HG03439 (cell line): ENCODE data around the gene IDUA.

Source experiments
- ATAC-seq: cut with Tn5 transposase; IDR thresholded peaks from one replicate; pipeline ENCODE4 v1.9.1; 2021; ENCODE audit warnings: mild to moderate bottlenecking, moderate library complexity; ENCODE audit not compliant: unreplicated experiment

The IDUA gene

DNA sequence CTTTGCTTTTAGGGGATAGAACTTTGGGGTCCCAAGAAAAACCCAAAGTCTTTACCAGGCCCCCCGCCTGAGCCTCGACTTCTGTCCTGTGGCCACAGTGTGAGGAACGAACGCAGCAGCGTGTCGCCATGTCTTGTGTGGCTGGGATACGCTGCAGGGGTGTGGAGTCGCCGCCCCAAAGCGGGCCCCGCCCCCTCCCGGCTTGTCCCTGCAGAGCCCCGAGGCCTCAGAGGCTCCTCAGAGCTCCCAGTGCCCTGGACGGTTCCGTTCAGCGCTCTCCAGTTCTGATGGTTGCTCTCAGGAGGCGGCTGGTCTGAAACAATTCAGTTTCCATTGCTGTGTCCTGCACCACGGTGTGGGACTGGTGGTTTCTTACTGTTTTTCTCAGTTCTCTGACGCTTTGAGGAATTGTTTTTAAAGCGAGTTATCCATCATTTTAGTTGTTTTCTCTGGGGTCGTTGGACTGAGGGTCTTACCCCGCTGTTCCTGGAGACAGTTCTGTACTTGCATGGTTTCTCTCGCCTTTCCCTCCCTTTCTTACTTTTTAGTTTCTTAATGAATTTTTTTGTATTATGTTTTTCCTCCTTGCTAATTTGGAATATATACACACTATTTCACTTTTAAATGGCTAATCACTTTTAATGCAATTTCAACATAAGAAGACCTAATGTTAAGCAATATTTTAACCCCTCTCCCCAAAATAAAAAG, 1.6 kb upstream of the IDUA start:
- ATAC-seq, result no peak

DNA sequence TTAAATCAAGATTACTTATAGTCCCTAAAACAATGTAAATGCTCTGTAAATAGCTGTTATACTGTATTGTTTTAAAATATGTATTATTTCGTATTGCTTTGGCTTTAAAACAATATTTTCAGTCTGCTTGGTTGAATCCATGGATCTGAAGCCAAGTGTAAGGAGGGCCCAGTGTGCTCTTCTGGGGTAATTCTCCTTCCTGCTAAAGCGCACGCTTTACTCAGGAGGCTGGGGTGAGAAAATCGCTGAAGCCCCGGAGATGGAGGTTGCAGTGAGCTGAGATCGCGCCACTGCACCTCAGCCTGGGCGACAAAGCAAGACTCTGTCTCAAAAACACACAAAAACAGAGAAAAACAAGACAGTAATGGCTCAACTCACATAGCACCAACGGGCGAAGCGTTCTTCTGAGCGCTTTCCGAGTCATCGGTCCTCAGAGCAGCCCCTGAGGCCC, 391 bp upstream of the IDUA start:
- peak; percentile 19 for ATAC-seq

DNA sequence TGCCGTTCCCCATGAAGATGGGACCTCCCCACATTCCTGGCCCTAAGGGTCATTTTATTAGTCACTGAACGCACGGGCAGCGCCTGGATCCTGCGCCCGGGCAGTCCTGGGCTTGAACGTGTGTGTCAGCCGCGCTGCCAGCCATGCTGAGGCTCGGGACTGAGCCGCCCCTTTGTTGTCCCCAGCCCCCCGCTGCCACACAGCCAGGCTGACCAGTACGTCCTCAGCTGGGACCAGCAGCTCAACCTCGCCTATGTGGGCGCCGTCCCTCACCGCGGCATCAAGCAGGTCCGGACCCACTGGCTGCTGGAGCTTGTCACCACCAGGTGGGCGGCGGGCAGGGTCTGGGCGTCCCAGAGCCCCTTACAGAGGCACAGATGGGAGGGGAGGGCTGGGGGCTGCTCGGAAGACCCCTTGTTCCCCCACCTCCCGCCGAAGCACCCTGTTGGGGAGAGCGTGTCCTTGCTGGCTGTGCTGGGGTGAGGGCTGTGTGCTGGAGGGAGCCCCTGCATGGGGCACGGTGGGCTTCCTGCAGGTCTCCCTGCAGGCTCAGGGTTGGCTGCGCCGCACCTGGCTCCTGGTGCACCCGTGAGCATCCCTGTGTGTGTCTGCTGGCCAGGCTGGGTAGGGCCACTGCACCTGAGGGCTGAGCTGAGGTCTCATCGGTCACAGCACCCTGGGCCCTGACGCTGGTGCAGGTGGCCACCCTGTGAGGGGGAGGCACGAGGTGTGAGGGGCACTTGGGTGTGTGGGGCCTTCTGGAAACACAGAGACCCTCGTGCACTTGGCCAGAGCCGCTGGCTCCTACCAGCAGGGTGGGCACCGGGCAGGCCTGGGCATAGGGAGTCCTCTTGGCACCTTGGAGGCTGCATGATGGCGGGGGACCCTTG, 1.0 kb downstream of the IDUA start:
- ATAC-seq, result no peak

DNA sequence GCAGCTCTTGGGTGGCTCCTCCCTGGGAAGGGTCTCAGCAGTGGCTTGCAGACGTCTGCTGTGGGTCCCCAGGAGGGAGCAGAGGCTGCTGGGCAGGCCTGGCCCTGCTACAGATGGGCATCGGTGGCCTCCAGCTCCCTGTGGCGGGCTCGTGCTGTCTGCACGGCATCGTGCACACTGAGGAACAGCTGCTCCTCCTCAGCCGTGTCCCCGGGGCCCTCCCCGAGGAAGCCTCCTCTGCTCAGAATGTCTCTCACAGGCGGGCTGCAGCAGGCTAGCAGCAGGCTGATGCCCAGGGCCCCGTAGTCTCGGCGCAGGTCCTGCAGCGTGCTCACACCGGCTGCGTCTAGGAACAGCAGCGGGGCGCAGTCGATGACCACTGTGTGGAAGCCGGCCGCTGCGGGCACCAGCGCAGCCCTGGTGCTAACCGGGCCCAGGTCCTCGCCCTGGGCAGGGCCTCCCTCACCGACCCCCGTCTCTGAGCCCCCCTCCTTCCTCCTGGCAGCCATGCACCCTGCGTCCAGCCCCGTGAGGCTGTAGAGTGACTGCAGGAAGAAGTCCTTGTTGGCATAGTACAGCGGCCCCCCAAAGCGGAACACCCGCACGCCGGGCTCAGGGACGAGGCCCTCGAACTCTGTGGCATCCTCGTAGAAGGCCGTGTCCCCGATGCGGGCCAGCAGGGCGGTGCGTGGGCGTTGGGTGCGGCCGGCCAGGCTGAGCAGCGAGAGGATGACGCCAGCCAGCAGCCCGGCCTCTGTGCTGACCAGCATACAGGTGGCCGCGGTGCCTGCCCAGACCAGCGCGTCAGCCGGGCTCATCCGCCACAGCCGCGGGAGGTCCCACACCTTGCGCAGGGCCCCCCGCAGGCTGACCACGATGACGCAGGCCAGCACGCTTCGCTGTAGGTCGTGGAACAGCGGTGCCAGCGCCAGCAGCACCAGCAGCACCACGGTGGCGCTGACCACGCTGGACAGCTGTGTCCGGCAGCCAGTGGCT, 2.2 kb downstream of the IDUA start:
- no peak for ATAC-seq

DNA sequence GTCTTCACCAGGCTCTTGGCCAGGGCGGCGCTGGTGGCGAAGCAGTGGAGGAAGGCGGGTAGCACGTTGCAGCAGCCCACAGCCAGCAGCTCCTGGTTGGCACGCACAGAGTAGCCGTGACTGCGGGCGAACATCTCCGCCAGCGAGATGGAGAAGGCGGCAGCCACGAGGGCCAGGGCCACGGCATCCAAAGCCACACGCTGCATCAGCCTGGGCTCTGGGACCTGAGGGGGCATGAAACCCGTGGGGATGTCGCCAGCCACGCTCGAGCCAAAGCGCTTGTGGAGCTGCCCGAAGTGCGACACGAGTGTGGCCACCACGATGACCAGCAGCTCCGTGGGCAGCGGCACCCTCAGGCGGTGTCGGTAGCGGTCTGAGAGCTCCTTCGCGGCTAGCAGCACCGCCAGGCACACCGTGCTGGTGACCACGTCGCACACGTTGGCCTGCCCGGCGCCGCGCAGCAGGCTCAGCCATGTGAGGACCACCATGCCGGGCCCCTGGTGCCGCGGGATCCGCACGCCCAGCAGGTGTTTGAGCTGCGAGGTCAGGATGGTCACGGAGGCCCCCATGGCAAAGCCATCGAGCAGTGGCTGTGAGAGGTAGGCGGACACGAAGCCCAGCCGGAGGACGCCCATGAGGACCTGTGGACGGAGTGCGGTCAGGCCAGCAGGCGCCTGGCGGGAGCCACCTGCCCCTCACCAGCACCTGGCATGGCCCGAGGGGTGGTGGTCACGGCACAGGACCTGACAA, 3.1 kb downstream of the IDUA start:
- ATAC-seq, result no peak

DNA sequence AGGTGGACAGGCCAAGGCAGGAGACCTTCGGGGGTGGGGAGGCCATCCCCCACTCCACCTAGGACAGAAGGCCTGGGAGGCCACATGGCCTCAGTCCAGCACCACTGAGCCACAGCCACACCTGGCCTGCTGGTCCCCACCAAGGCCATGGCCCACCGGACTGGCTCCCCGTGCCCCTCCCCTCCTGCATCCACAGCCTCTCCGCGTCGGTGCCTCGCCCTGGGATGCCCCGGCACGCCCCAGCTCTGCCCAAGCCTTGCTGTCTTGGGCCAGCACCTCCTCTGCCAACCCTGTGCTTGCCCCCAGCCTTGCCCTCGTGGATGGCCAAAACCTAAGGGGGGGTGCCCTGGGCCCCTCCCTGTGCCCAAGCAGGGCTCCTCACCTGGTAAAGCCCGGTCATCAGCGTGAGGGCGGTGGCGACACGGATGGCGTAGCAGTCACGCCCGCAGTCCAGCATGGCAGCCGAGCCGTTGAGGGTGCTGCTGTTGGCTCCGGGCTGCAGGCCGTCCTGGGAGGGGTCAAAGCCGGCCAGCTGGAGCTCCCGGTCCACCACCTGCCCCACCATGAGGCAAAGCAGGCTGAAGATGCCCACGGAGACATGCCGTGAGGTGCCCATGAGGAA, 4.0 kb downstream of the IDUA start:
- no peak for ATAC-seq

DNA sequence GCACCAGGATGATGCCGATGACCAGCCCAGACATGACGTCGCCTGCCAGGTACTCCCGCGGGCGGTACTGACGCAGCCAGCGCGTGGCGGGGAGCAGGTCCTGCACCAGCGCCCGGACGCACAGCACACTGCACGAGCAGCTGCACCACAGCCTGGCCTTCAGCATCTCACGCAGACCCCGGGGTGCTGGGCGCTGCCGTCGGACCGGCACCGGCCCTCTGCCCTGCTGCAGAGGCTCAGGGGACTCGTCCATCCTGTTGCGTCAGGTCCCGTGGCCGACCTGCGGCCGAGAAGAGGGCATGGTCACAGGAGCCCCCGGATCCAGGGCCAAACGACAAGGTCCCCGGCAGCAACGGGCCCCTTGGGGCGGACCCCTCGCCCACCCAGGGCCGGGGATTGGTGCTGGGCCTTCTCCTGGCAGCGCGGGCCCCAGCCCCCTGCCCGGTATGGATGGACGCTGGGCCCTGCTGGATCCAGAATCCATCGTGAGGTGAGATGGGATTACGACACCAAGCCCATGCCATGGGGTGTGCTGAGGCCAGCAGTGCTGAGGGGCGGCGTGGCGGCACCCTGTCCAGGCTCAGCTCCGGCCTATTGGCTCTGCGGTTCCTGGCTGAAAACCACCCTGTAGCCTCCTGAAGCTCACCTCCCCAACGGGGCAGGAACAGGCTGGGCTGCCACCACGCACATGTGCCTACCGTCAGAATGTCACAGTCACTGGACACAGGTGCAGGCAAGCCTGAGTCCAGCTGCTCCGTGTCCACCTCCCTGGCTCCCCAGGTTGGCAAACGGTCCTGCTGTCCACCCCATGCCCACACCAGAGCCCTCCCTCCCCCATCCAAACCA, 4.8 kb downstream of the IDUA start:
- no peak for ATAC-seq

DNA sequence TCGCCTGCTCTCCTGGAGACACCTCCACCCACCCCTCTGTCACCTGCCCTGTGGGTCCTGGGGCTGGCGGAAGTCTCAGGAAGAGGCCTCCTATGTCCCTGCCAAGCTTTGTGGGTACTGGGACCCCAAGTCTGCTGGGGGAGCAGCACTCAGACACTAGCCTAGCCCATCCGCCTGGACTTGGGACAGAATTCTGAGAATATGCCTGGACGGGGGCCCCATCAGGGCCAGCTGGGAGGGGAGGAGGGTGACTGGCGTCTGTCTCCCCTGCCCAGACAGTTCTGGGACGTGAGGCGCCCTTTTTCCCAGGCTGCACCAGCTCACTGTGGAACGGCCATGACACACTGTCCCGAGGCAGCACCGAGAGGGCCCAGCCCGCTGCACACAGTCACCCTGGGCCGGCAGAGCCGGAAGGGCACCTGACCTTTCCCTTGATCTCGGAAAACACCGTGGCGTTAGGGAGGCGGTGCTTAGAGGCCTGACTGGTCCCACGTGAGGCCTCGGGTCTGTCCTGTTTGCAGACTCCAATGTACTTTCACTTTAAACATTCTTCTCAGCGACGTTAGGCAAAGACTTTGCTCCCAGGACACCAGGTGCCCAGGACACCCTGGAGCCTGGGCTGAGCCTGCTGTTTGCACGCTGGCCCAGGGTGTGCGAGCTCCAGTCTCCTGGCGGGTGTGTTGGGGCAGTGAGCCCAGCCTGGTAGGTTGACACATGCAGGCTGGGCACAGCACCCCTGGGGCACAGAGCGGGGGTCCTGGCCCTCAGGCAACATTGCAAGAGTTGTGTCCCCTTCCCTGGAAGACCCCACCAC, 5.7 kb downstream of the IDUA start:
- no peak for ATAC-seq

DNA sequence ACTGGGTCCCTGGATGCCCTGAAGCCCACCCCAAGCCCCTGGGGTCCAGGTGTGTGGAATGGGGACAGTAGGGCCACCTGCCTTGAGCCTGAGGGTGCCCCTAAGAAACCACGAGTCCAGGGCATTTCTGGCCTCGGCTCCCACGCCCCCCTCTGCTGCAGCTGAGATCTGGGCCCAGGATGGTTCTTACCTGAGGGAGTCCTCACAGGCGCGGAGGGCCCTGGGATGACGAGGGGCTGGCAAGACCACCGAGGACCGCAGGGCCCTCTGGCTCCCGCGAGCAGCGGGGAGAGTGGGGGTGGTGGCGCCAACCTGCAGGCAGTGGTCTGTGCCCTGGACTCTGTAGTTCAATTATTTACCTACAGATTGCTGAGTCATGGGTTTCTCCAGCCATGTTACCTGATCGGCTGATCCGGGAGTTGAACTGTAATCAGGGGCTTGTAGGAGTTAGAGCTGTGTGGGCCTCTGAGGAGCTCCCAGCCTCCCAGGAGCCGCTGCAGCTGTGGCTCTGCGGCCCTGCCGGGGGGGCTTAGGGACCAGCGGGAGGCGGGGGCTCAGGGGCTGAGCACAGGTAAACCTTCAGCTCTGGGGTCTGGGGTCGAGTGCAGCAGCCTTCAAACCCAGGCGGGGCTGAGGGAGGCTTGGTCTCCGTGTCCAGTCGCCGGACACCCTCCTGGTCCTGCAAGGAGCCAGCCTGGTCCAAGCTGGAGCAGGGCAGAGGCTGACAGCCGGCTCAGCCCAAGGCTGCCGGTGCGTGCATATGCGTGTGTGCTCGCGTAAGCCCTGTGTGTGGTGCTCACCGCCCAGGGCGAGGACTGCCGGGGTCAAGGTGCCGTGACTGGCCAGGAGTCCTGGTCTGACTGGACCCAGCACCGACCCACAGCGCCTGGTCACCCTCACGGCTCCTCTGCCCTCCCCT, 6.5 kb downstream of the IDUA start, which contains the start of gene SLC26A1:
SLC26A1 (minus strand) TSS at position 294 of the 919 bp plus-strand sequence. CDS start 1,701 bp downstream, outside the sequence.
- no peak for ATAC-seq

DNA sequence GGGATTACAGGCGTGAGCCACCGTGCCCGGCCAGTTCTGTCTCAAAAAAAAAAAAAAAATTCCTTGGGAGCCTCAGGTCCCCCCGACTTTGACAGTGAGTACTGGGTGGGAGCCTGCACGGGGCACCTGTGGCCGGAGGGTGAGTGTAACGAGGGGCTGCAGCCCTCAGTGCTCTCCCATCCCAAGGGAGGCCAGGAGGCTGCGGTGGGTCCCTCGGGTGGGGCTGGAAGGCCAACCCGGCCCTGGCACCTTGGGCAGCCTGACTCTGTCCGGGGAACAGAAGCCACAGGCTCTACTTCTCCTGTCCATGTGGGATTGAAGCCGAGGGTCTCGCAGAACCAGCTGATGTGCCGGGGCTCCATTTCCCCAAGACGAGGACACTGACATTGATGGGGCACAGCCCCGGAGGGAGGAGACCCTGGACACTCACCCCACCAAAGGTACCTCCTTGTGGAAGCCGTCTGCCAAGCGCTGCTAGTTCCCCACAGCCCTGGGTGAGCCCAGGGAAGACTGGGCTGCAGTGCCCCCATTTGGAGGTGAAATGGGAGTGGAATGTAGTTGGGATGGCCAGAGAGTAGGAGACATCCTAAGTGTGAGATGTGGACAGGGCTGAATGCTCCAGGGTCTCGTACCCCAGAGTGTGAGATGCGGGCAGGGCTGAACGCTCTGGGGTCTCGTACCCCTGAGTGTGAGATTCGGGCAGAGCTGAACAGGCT, 8.6 kb downstream of the IDUA start:
- no peak for ATAC-seq

DNA sequence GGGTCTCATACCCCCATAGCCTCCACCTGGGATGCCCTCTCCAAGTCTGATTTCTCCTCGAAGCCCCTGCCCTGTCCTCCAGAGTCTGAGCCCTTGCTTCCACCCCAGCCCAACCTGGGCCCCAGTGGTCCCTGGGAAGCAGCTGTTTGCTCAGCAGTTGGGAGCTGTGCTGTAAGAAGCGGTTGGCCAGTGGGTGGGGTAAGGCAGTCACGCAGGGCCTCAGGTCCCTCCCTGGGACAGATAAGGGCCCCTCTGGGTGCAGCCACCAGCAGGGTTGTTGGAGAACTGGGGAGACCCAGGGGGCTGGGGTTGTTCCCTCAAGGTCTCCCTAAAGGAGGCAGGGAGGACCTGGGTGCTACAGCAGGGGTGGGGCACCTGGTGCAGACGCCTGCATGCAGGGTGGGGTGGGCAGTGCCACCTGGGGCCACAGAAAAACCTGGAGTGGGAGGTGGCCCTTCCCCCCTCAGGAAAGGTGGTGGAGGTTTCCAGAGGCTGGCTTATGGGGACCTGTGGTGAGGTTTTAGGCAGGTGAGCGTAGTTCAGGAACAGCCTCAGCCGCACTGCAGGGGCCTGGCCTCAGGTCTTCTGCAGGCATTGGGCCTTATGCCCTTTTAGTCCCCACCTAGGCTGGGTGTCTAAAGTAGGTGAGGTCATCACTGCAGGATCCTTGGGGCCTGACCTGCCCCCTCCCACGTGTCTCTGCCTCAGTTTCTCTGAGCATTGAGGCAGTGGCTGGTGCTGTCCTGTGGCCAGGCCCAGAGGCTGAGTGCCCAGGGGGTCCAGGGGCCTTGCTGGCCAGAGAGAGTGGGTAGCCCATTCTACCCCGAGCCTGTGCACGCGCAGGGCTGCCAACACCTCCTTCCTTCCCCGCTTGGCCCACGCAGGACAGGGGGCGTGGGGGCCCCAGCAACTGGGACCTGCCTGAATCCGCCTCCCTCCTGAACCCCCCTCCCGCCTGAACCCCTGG, 9.5 kb downstream of the IDUA start:
- ATAC-seq, result no peak

DNA sequence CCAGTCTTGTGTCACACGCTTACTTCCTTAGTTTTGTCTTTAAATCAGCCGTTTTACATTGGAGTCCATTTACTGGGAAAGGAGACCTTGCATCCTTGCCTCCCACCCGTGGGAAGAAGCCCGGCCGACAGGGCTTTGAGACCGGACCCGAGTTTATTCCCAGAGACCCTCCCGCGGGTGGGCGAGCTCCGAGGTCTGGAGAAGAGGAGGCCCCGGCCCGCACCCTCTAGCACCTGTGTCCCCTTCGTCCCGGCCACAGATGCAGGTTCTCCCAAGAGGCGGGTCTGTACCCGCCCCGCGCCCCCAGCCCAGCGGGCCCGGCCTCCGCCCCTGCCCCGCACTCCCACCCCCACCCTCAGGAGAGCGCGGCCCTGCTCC, 10.1 kb downstream of the IDUA start:
- no peak for ATAC-seq

DNA sequence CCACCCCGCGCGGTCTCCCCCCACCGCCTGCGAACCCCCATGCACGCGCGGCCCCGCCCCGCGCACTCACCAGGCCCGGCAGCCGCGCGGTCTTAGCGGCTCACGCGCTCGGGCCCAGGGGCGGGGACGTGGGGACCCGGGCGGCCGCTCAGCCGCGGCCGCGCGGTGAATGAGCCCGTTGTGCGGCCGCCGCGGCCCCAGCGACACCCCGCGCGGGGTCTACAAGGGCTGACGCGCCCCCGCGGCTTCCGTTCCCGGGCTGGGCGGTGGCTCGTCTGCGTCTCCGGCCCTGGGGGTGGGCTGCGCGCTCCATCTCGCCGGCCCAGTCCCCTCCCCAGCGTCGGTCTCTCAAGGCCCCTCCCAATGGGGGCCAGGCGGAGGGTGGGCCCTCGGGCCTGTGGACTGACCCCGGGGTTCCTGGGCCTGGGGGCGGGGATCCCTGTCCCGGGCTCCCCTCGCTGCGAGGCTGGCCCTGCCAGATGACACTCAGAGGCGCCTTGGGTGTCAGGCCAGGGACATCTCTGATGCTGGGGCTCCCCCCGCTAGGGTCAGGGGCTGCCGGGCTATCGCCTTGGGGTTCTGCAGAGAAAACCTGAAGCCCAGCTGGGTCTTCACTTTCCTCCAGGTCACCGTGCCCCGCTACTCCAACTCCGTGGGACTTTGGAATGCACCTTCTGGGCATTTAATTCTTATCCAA, 10.7 kb downstream of the IDUA start:
- ATAC-seq, result no peak

DNA sequence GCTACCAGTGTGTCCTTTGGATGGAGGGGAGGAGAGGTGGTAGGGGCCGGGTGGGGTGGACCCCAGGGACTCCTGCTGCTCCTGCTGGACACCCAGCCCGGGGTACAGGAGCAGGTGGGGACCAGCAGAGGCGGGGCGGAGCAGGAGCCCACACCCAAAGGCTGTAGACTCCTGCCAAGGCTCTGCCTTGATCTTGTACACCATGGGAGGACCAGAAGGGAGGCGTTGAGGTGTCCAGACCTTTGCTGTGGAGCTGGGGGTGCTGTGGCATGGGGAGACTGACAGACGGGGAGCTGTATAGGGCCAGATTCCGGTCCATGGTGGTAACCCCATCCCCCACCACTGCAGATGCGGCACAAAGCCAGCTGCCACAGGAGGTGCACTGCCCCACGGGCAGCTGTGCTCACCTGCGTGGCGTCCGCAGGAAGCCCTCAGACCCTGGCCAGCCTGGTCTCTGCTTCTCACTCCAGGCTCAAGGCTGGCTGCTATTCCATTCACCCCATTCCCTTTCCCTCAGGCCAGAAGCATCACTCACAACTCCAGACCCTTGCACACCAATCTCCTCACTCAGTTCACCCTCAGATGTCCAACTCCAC, 11.3 kb downstream of the IDUA start:
- no peak for ATAC-seq
